Subcutaneous adipose tissue (tissue), 4 donors: Measurements from ENCODE around the gene POLDIP2. TPM values are rescaled to one million over a fixed set of nuclear protein-coding genes. Genes with fewer than 3 reads are reported as not detected.

Experiments
- total RNA-seq, 4 donors: library from RNA; depleted of rRNA; stranded (reverse); fragments of >200 nt; gene quantifications; one replicate each; pipeline ENCODE4 v1.1.0, GENCODE V29; 2016
- TF ChIP-seq, protein P1 (sequence below): fragments of 450-650 bp; IDR thresholded peaks from one replicate; pipeline ENCODE4 v1.5.1; 2016; ENCODE audit warnings: low read depth, mild to moderate bottlenecking, control low read depth, antibody characterized with exemption, moderate library complexity

The POLDIP2 gene
- total RNA-seq, 4 donors from 2014 or later, result 56.6 to 103 (median 69.3) TPM

DNA sequence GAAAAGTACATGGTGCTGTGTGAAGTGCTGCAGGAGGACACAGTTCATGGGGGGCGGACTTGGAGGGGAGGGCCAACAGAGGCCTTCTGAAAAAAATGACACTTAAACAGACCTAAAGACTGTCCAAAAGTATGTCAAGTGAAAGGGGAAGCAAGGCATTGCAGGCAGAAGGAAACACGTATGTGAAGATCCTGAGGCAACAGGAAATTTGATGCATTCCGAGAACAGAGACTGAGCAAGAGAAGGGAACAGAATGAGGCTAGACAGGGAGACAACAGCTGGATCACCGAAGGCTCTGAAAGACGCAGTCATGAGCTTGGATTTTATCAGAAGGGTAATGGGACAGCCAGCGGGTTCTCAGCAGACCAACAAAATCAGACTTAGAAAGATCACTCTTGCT is 23.2 kb downstream of the POLDIP2 start:
- TF ChIP-seq, protein P1, sequence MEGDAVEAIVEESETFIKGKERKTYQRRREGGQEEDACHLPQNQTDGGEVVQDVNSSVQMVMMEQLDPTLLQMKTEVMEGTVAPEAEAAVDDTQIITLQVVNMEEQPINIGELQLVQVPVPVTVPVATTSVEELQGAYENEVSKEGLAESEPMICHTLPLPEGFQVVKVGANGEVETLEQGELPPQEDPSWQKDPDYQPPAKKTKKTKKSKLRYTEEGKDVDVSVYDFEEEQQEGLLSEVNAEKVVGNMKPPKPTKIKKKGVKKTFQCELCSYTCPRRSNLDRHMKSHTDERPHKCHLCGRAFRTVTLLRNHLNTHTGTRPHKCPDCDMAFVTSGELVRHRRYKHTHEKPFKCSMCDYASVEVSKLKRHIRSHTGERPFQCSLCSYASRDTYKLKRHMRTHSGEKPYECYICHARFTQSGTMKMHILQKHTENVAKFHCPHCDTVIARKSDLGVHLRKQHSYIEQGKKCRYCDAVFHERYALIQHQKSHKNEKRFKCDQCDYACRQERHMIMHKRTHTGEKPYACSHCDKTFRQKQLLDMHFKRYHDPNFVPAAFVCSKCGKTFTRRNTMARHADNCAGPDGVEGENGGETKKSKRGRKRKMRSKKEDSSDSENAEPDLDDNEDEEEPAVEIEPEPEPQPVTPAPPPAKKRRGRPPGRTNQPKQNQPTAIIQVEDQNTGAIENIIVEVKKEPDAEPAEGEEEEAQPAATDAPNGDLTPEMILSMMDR, result no peak

DNA sequence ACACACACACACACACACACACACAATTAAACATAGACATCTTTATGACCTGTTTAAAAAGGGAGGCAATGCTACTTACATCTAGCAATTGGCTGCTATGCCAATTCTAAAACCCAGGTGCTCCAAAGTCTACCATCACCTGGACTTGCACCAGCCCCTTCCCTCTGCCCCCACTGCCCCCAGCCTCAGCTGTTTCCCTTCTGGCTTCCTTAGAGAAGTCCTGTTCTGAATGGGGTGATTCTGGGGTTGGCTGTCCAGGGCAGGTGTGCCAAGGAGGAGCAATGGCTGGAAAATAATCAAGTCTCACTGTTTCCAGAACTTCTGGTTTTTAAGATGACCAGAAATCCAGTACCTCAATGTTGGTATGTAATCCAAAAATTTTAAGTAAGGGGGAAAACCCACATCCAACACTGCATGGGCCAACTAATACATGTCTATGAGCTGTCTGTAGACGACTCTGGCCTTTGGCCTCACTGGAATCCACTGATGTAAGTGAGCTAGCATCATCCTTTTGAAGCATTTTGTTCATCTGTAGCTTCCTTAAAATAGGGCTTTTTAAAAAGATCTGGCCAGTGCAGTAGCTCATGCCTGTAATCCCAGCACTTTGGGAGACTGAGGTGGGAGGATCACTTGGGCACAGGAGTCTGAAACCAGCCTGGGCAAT is 24.1 kb downstream of the POLDIP2 start:
- TF ChIP-seq, protein P1, result no peak

DNA sequence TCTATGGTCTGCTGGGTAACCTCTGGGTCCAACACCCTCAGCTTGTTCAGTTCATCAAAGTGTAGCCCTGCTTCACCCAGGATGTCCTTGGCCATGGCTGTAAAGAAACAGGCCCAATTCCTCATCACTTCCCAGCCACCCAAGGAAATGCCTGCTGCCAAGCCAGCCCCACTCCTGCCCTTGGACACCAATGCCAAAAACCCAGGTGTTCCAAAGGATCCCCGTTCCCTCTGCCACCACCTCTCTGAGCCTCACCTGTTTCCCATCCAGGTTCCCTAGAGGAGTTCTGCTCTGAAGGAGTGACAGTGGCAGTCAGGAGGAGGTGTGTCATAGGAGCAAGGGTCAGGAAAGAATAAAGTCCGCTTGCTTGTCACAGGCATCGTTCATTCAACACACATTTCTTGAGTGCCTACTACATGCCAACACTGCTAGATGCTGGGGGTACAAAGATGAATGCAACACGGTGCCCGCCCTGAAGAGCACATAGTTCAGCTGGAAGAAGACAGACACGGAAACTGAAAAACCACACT is 25.4 kb downstream of the POLDIP2 start:
- TF ChIP-seq, protein P1, result no peak

DNA sequence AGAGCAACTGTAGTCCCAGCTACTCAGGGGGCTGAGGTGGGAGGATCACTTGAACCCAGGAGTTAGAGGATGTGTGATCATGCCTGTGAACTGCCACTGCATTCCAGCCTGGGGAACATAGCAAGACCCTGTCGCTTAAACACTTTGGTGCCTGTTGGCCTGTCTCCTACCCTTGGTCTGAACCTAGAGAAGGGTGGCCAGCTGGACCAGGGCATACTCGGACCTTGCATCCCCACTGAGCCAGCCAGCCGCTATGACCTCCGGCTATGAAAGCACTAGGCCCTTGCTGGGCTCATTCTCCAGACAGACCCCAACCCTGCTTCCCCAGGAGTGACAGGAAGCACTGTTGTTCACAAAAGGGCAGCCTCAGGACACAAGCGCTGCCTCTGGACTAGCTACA is 26.7 kb downstream of the POLDIP2 start:
- TF ChIP-seq, protein P1, result no peak

DNA sequence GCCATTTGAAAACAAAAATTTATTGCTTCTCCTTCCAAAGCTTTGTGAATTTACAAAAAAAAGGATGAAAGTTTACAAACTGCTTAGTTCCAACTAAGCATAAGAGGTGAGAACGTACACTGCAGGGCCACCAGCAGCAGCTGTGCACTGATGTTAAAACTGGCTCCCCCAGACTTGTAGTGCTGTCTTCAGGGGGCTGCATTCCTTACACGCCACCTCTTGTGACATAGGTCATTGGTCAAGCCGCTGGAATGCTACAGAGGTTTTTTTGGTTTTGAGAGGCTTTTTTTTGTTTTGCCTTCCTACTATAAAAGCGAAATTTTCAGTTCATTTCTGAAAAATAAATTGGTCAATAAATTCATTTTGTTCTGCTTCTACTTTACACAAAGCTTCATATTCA is 29.0 kb downstream of the POLDIP2 start:
- TF ChIP-seq, protein P1, result no peak

DNA sequence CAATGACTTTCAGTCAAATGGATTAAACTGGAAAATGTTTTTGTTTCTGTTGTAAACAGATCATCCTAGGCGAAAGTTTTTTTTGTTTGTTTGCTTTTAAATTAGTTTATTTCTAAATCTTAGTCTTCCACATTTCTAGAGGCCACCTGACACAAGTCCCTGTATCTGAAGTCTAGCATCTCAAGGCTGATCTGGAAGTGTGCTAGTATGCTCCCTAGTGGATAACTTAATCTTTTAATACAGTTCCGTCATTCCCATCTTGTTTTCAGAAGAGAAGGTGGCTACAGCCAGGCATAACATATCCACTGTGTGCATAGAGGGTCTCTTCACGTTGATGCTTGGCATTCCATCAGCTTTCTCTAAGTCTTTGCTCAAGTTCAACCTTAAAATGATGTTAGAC is 29.6 kb downstream of the POLDIP2 start:
- TF ChIP-seq, protein P1, result no peak

DNA sequence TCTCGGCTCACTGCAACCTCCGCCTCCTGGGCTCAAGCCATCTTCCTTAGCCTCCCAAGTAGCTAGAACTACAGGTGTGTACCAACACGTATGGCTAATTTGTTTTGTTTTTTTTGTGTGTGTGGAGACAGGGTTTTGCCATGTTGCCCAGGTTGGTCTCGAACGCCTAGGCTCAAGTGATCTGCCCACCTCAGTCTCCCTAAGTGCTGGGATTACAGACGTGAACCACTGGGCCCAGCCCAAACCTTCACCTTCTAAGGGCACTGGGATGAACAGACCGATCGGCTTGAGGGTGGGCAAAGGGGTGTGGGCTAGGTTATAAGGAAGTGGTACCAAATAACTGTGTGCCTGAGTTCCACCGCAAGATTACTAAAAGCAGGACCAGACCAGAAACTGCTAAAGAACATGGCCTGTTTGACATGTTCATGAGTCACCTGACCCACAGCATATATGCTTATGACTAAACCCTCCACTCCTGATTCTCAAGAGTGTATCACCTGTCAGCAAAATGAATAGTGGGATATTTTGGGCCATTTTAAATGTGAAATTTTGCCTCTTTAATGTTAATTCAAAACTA is 30.2 kb downstream of the POLDIP2 start:
- TF ChIP-seq, protein P1, result no peak
